ENCODE measurements around the gene MYT1.

The MYT1 gene

DNA sequence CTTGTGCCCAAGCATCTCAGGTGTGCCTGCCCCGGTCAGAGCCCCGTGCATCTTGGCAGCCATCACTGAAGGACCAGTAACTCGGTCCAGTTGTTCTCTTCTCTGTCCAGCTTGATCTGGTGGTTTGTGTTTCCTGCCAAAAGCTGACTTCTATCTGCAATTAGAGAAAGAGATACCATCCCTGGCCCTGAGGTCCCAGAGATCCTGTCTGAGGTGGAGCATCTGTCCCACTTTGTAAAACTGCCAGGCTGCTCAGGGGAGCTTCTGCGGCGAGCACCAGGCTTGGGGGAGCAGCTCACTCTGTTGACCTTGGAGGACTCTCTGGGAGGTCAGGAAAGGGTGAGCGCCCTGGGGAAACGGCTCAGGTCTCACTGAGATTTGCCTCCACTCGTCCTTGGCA, 35.1 kb downstream of the MYT1 start:
- Mint-ChIP-seq H3K27ac (no peak overlapping the region), H3K27me3 (peaks cover 33% of the 10 kb centered on the region), H3K4me1 (no peaks in the 10 kb centered on the region), H3K36me3 (no peaks in the 10 kb centered on the region), H3K9me3 (no peaks in the 10 kb centered on the region), H3K4me3 (no peak overlapping the region)
- ATAC-seq, result no peak

DNA sequence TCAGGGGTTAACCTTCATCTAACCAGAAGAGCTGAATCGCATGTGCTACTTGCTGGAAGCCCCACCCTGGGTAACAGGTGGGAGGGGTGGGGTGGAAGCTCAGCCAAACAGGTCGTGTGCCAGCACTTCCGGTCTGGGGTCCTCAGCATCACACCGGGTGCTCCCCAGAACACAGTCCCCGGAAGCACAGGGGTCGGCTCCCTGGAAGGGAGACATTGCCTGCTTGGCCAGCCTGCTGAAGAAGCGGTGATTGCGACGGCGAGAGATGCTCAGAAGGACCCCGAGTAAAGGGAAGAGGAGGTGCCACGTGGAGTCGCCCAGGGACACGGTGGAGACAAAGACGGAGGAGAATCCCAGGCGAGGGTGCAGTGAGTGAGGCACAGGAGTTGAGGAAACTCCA, 36.5 kb downstream of the MYT1 start:
- H3K9me3 Mint-ChIP-seq, result no peaks in the 10 kb centered on the region
- H3K36me3 Mint-ChIP-seq, result no peaks in the 10 kb centered on the region
- no peak overlapping the region for H3K27ac Mint-ChIP-seq
- H3K4me3 Mint-ChIP-seq, result no peak overlapping the region
- H3K4me1 Mint-ChIP-seq, result no peaks in the 10 kb centered on the region
- H3K27me3 Mint-ChIP-seq, result peaks cover 28% of the 10 kb centered on the region
- ATAC-seq, result no peak

DNA sequence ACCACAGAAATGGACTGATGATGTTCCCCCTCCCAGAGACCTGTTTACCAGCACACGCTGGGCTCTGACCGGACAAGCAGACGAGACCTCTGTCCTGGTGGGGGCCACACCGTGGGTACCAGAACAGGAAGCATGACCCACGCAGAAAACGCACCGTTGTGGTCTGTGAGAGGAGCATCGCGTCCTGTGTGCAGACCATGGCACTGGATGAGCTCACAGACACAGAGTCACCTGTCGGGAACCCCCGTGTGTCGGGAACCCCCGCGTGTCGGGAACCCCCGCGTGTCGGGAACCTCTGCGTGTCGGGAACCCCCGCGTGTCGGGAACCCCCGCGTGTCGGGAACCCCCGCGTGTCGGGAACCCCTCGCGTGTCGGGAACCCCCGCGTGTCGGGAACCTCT, 37.4 kb downstream of the MYT1 start:
- Mint-ChIP-seq H3K27me3 (peaks cover 28% of the 10 kb centered on the region), H3K36me3 (no peaks in the 10 kb centered on the region), H3K9me3 (no peaks in the 10 kb centered on the region), H3K4me3 (no peak overlapping the region), H3K4me1 (no peaks in the 10 kb centered on the region), H3K27ac (no peak overlapping the region)
- ATAC-seq, result no peak

DNA sequence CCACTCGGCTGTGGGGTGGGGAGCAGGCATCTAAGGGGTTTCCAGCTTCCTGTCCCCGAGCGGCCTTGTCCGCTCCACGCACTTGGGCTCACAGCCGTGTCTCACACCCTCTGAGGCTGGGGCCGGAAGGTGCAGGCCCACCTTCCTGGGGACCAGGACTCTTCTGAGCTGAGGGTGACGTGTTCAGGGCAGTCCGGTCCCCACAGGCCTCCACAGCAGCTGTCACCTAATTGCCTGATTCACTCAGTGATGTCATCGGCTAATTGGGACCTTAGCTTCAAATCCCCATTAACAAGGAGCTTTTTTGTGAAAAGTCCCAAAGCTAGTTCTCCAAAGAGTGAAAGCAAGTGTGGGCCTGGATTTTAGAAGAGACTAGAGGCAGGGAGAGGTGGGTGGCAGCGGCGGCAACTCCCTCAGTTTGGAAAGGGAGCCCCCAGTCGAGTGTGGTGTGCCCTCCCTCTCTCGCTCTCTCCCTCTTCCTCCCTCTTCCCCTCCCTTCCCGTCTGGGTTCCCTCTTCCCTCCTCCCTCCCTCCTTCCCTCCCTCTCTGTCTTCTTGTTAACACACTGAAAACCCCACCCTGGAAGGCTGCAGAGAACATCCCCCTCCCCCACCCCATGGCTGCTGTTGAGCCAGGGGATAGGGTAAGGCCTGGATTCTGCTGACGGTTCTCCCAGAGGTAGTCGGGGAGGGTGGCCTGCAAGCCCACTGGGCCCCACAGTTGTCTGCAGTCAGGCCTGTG, 39.0 kb downstream of the MYT1 start:
- ATAC-seq, result no peak
- no peaks in the 10 kb centered on the region for H3K9me3 Mint-ChIP-seq
- H3K27ac Mint-ChIP-seq, result no peak overlapping the region

DNA sequence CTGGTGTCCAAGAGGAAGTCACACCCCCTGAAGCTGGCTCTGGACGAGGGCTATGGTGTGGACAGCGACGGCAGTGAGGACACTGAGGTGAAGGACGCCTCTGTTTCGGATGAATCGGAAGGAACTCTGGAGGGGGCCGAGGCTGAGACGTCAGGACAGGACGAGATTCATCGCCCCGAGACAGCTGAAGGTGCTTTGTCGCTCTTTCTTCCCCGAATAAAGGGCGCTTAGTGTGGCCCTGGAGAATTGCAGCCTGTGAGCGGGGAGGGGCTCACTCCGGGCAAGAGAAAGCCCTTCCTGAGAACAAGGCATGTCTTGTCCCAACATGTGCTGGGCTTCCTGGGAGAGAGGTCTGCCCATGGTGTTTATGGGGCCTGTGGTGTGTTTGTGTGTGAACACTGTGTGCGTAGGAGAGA, 41.4 kb downstream of the MYT1 start:
- no peak for ATAC-seq
- Mint-ChIP-seq H3K4me1 (no peaks in the 10 kb centered on the region), H3K27ac (no peak overlapping the region), H3K4me3 (no peak overlapping the region), H3K36me3 (peaks cover 6% of the 10 kb centered on the region), H3K9me3 (no peaks in the 10 kb centered on the region), H3K27me3 (peaks cover 27% of the 10 kb centered on the region)

More for the DNA sequence above, 39.0 kb downstream of the MYT1 start:
- H3K27me3 Mint-ChIP-seq, result peaks cover 20% of the 10 kb centered on the region
- peaks cover 6% of the 10 kb centered on the region for H3K36me3 Mint-ChIP-seq
- H3K4me3 Mint-ChIP-seq, result no peak overlapping the region
- no peaks in the 10 kb centered on the region for H3K4me1 Mint-ChIP-seq

DNA sequence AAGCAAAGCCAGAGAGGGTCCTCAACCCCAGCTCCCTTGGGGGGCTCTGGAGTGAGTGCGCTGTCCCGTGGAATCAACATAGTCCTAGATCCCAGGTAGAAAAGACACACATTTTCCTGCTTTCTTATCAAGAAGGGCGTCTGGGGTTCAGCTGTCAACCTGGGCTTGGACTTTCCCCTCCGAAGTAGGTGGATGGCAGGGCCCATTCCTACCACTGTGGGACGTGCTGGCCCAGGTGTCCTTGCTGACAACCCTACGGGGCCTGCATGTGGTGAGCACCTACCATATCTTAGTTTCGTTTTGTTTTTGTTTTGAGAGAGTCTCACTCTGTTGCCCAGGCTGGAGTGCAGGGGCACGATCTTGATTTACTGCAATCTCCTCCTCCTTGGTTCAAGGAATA, 42.4 kb downstream of the MYT1 start:
- Mint-ChIP-seq H3K4me1 (no peaks in the 10 kb centered on the region), H3K36me3 (peaks cover 6% of the 10 kb centered on the region), H3K27me3 (peaks cover 21% of the 10 kb centered on the region), H3K9me3 (no peaks in the 10 kb centered on the region), H3K27ac (no peak overlapping the region), H3K4me3 (no peak overlapping the region)
- no peak for ATAC-seq

DNA sequence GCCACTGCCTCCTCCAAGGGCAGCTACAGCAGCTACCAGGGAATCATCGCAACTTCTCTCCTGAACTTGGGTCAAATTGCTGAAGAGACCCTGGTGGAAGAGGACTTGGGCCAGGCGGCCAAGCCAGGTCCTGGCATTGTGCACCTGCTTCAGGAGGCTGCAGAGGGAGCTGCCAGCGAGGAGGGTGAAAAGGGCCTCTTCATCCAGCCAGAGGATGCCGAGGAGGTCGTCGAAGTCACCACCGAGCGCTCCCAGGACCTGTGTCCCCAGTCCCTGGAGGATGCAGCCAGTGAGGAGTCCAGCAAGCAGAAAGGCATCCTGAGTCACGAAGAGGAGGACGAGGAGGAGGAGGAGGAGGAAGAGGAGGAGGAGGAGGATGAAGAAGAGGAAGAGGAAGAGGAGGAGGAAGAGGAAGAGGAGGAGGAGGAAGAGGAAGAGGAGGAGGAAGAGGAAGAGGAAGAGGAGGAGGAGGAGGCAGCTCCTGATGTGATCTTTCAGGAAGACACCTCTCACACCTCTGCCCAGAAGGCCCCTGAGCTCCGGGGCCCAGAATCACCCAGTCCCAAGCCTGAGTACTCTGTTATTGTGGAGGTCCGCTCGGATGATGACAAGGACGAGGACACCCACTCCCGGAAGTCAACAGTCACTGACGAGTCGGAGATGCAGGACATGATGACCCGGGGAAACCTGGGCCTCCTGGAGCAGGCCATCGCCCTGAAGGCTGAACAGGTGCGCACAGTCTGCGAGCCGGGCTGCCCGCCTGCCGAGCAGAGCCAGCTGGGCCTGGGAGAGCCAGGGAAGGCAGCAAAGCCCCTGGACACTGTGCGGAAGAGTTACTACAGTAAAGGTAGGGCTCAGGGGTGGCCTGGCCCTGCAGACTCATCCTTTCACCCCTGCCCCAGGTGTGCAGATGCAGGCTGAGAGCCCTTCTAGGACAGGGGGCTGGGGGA, 43.7 kb downstream of the MYT1 start:
- H3K36me3 Mint-ChIP-seq, result peaks cover 6% of the 10 kb centered on the region
- no peak for ATAC-seq
- no peak overlapping the region for H3K27ac Mint-ChIP-seq
- peaks cover 21% of the 10 kb centered on the region for H3K27me3 Mint-ChIP-seq
- no peaks in the 10 kb centered on the region for H3K9me3 Mint-ChIP-seq
- H3K4me1 Mint-ChIP-seq, result no peaks in the 10 kb centered on the region
- H3K4me3 Mint-ChIP-seq, result no peak overlapping the region

DNA sequence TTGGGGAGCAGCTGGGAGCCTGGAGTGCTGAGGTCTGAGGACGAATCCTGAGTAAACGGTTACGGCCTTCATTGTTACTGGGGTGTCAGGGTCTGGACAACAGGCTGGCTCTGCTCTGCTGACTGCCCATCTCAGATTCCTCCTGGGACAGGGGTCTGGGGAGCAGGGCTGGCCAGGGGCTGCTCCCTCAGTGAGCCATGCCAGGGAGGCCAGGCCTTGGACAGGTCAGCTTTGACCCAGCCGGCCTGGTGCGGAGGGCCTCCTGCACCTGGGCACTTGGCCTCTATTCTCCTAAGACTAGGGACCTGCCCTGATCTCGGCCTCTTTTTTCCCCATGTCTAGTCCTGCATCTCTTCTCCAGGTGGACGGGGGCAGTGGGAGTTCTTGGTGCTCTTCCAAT, 44.9 kb downstream of the MYT1 start:
- H3K4me3 Mint-ChIP-seq, result no peak overlapping the region
- H3K9me3 Mint-ChIP-seq, result no peaks in the 10 kb centered on the region
- no peak for ATAC-seq
- no peak overlapping the region for H3K27ac Mint-ChIP-seq
- H3K4me1 Mint-ChIP-seq, result no peaks in the 10 kb centered on the region
- H3K36me3 Mint-ChIP-seq, result peaks cover 6% of the 10 kb centered on the region
- H3K27me3 Mint-ChIP-seq, result peaks cover 21% of the 10 kb centered on the region

DNA sequence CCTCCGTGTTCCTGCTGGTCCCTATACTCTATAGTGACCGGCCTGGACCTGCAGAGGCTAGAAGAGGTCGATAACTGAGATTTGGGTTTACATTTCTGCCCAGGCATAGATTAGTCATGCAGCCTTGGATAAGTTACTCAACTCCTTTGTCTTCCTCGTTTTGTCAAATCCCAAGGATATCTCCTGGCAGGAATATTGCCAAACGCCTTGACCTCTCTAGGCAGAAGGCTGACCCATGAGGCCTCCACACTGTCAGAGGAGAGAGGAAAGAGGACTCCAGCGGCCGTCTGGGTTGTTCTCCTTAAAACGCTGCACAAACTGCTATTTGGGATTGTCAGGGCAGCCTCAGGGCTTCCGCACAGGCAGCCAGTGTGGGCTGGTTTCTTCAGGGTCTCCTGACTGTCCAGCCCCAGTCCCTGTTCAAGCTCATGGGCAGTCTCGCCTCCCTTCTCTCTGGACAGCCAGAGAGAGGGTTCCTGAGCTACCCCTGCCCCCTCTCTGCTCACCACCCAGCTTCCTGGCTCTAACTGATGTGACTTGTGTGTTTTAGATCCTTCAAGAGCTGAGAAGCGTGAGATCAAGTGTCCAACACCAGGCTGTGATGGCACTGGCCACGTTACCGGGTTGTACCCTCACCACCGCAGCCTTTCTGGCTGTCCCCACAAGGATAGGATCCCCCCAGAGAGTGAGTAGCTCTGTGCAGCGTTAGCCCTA, 46.6 kb downstream of the MYT1 start:
- H3K36me3 Mint-ChIP-seq, result peaks cover 6% of the 10 kb centered on the region
- H3K9me3 Mint-ChIP-seq, result no peaks in the 10 kb centered on the region
- no peak overlapping the region for H3K27ac Mint-ChIP-seq
- ATAC-seq, result no peak
- no peak overlapping the region for H3K4me3 Mint-ChIP-seq
- H3K27me3 Mint-ChIP-seq, result peaks cover 21% of the 10 kb centered on the region
- no peaks in the 10 kb centered on the region for H3K4me1 Mint-ChIP-seq

DNA sequence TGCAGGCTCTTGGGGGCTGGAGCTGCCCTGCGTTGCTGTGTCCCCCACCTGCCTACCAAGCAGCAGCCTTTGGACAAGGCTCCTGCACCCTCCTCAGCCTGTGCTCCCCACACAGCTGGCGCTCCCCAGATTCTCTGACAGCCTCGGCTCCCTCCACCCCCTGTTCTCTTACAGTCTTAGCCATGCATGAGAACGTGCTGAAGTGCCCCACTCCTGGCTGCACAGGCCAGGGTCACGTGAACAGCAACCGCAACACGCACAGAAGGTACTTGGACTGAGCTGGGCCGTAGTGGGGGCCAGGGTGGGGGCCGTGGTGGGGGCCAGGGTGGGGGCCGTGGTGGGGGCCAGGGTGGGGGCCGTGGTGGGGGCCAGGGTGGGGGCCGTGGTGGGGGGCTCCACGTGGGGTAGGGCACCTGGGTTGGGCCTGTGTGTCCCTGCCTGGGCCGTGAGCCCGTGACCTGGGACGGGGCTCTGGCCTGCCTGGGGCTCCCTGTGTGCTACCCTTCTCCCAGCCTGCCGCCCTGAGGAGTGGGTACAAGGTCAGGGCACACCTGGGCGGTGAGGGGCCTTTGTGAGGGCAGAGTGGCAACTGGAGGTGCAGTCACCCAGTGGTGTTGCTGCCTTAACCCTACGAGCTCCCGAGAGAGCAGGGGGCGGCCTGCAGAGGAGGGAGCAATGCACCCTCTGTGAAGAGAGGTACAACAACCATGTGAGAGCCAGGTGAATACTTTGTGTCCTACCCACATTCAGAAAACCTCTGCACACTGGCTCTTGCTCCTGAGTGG, 47.8 kb downstream of the MYT1 start:
- H3K36me3 Mint-ChIP-seq, result peaks cover 6% of the 10 kb centered on the region
- no peaks in the 10 kb centered on the region for H3K9me3 Mint-ChIP-seq
- H3K4me1 Mint-ChIP-seq, result no peaks in the 10 kb centered on the region
- H3K4me3 Mint-ChIP-seq, result no peak overlapping the region
- no peak overlapping the region for H3K27ac Mint-ChIP-seq
- peaks cover 21% of the 10 kb centered on the region for H3K27me3 Mint-ChIP-seq
- no peak for ATAC-seq

DNA sequence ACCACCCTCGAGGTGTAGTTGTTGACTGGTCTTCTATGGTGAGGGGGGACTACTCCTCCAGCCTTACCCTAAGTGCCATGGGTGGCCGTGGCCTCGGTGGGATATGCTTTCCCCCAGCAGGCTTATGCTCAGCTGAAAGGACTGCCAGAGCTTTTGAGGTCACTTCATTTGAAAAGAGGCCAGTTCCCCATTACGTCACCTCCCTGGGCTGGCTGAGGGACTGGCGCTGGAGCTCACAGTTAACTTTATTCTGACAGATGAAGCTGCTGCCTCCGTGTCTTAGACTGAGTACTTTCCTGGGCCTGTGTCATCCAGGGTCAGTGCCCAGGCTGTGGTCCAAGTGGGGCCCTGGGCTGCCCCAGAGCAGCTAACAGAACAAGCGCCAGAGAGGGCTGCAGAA, 48.5 kb downstream of the MYT1 start:
- Mint-ChIP-seq H3K27me3 (peaks cover 21% of the 10 kb centered on the region), H3K4me1 (no peaks in the 10 kb centered on the region), H3K36me3 (peaks cover 1% of the 10 kb centered on the region), H3K27ac (no peak overlapping the region), H3K9me3 (no peaks in the 10 kb centered on the region), H3K4me3 (no peak overlapping the region)
- no peak for ATAC-seq

DNA sequence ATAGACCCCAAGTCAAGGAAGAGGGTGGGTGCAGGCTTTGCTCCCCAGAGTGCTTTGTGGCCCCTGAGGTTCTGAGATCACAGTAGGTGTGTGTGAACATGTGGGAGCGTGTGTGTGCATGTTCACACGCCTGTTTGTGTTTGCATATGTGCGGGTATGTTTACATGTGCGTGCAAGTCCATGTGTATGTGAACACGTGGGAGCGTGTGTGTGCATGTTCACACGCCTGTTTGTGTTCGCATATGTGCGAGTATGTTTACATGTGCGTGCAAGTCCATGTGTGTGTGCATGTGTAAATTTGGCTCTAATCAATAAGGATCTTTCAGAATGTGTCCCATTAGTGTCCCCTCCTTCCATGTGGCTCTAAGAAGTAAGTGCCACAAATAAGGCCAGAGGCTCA, 49.9 kb downstream of the MYT1 start:
- H3K27me3 Mint-ChIP-seq, result peaks cover 9% of the 10 kb centered on the region
- H3K4me1 Mint-ChIP-seq, result no peaks in the 10 kb centered on the region
- H3K27ac Mint-ChIP-seq, result no peak overlapping the region
- no peak for ATAC-seq
- no peak overlapping the region for H3K4me3 Mint-ChIP-seq
- H3K9me3 Mint-ChIP-seq, result no peaks in the 10 kb centered on the region
- no peaks in the 10 kb centered on the region for H3K36me3 Mint-ChIP-seq

DNA sequence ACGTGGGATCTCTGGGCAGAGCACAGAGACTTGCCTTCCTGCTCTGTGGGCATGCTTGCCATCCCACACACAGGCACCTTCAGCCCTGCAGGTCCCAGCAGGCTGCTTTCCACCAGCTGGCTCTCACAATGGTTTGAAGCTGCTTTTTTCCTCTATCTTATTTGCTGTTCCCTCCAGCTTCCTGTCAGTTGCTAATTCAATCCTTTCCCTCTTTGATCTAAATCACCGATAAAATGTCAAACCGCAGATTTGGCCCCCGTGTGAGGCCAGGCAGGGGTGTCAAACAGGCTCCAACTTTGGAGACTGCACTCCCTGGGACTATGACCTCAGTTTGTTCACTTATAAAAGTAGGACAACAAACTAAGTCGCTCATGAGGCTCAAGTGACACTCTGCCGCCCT, 50.7 kb downstream of the MYT1 start:
- H3K9me3 Mint-ChIP-seq, result no peaks in the 10 kb centered on the region

DNA sequence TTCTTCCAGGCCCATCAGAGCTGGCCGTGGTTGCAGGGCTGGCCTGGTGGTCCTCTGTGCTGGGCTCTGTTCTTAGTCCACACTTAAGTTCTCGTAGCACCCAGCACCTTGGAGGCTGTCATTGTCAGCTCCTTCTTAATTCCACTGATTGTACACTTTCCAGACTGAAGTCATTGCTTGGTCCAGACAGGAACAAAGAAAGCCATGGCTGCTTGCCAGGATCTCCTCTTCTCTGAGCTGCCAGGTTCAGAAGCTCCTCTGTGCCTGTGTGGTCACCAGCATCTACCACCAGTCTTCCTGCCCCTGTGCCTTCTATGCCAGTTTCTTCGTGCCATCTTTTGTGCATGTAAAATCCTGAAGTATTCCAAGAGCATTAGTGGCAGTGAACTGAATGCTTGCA, 51.8 kb downstream of the MYT1 start:
- no peak for ATAC-seq
- Mint-ChIP-seq H3K36me3 (no peaks in the 10 kb centered on the region), H3K9me3 (no peaks in the 10 kb centered on the region), H3K27ac (no peak overlapping the region), H3K27me3 (no peaks in the 10 kb centered on the region), H3K4me1 (no peaks in the 10 kb centered on the region), H3K4me3 (no peak overlapping the region)

More for the DNA sequence above, 50.7 kb downstream of the MYT1 start:
- Mint-ChIP-seq H3K4me1 (no peaks in the 10 kb centered on the region), H3K27me3 (peaks cover under 1% of the 10 kb centered on the region), H3K36me3 (no peaks in the 10 kb centered on the region), H3K4me3 (no peak overlapping the region), H3K27ac (no peak overlapping the region)
- ATAC-seq, result no peak

DNA sequence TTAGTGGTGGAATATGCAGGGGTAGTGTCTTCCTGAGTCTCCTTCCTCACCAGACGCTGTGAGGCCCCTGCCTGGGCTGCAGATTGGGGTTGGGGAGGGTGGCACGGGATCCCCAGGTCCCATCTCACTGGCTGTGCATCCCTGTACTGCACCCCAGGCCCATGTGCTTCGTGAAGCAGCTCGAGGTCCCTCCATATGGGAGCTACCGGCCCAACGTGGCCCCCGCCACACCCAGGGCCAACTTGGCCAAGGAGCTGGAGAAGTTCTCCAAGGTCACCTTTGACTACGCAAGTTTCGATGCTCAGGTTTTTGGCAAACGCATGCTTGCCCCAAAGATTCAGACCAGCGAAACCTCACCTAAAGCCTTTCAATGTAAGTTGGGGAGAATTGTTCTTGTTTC, 52.7 kb downstream of the MYT1 start:
- Mint-ChIP-seq H3K27me3 (no peaks in the 10 kb centered on the region), H3K4me1 (no peaks in the 10 kb centered on the region), H3K4me3 (no peak overlapping the region), H3K9me3 (no peaks in the 10 kb centered on the region), H3K36me3 (no peaks in the 10 kb centered on the region), H3K27ac (no peak overlapping the region)
- ATAC-seq, result no peak

Measured in stimulated activated memory B cell treated with anti-CD40 and anti-IgM and Interleukin-4, amounts not matched to agents 10 μg/mL and 1 μg/mL and 100 μg/mL, for 72 hours (primary cell).